GM12872 (cell line): Measurements from ENCODE around the gene CERKL.

ENCODE experiments used
- CTCF ChIP-seq: IDR thresholded peaks from 3 replicates; pipeline ENCODE4 v1.5.1; 2011; ENCODE audit warnings: low read depth, mild to moderate bottlenecking, low read length, moderate library complexity; ENCODE audit not compliant: insufficient read depth

CERKL gene

GRCh38 chr2:181566334-181567032, 90.4 kb downstream of the CERKL start:
- no peak for TF ChIP-seq CTCF

GRCh38 chr2:181563101-181563692, 93.7 kb downstream of the CERKL start:
- TF ChIP-seq CTCF = no peak

DNA sequence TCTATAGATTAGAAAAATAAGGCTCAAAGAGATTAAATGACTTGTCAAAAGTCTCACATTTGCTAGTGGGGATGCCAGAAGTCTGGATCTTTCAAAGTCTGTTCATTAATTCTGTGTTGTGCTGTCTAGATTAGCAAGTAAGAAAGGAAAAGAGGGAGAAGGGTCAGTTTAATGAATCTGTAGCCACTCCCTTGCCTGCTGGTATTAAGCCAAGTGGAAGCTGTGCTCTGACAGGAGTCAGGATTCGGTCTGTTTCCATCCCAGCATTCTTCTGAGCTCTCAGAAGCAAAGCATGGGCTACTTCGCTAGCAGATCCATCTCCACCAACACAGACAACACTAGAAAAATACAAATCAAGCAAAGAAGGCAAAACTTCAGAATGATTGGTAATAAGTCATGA, 98.5 kb downstream of the CERKL start:
- TF ChIP-seq CTCF = no peak

- TF ChIP-seq CTCF = no peak
These were observed 102.7 kb downstream of the CERKL start for GRCh38 chr2:181554061-181554830.

GRCh38 chr2:181553244-181553643, 103.7 kb downstream of the CERKL start:
- no peak for TF ChIP-seq CTCF

- TF ChIP-seq CTCF = no peak
These were observed 104.1 kb downstream of the CERKL start for GRCh38 chr2:181552808-181553207.

DNA sequence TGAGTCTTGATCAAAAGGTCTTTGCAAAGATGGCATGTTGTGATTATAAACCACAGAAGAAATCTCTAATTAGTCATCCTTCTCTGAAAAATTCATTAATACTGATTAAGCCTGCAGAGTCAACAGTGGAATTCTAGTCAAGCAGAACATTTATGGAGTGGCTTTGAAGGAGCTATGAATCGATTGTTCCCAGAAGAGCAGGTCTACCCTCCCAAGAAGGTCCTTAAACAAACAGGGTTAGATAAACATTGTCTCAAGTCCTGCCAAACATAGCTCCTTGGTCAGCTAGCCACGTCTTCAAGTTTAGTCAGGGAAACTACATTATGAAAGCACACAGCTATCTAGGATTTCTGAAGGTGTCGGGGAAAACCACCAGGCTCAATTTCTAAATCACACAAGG, 110.8 kb downstream of the CERKL start:
- no peak for TF ChIP-seq CTCF
